Right ventricle myocardium inferior (tissue), 1 donor: ENCODE results near the gene TFIP11. TPM values are rescaled to one million over a fixed set of nuclear protein-coding genes. Genes with fewer than 3 reads are reported as not detected.
A peak's percentile ranks its signal among the peaks of the same experiment; 100 is the strongest.

Experiments
- ATAC-seq: fragments of 200-7000 bp; cut with Tn5 transposase; one replicate; pipeline ENCODE4 v1.9.1; 2020; ENCODE audit warnings: mild to moderate bottlenecking, moderate library complexity
- DNase-seq: peaks from one replicate; pipeline ENCODE4 v3.0.0; 2021; ENCODE audit errors: missing footprints
- intact Hi-C: fragments of 100-400 bp; cut with DNase I; formaldehyde crosslinking; loops from one replicate; pipeline ENCODE4 v1.11.0; 2022
- total RNA-seq: library from RNA; stranded (reverse); fragmentation: NEBNext Ultra II Directional; extraction: Animal tissue kit (Norgen Biotek cat#: 25700); gene quantifications from one replicate; pipeline ENCODE4 v1.2.1, GENCODE V29; 2021
- donor health status: DM: no; HTN: yes; CAD: no; lungs with severe emphysema.

TFIP11 gene
- total RNA-seq, 1 donor from 2014 or later = 20.3 TPM

- ATAC-seq (no peak), DNase-seq (no peak)
- intact Hi-C loops = no loop called here
These were observed 5.2 kb upstream of the TFIP11 start for GRCh38 chr22:26517429-26517828.

- intact Hi-C loops = no loop called here
- DNase-seq (no peak), ATAC-seq (no peak)
These were observed 4.2 kb upstream of the TFIP11 start for GRCh38 chr22:26516503-26516902.

GRCh38 chr22:26515931-26516330 lies 3.7 kb upstream of the TFIP11 start:
- ATAC-seq (no peak), DNase-seq (no peak)
- intact Hi-C loops = no loop called here

GRCh38 chr22:26514419-26515161 lies 2.3 kb upstream of the TFIP11 start:
- no peak for ATAC-seq
- intact Hi-C loops = no loop called here
- DNase-seq = no peak

GRCh38 chr22:26513838-26514237 lies 1.6 kb upstream of the TFIP11 start:
- DNase-seq (no peak), ATAC-seq (no peak)
- intact Hi-C loops = no loop called here

- ATAC-seq (no peak), DNase-seq (no peak)
- intact Hi-C loops = no loop called here
These were observed 4.1 kb downstream of the TFIP11 start for GRCh38 chr22:26508148-26508547.

GRCh38 chr22:26503758-26504157 lies 8.5 kb downstream of the TFIP11 start:
- DNase-seq (no peak), ATAC-seq (peak; percentile 49)
- intact Hi-C loops = loop anchor here (1.0 kb wide), 1 partner anchor 85 kb away; no protein-coding TSS in a partner anchor

- DNase-seq (no peak), ATAC-seq (peak; percentile 92)
- intact Hi-C loops = loop anchor here (1.0 kb wide), 1 partner anchor 85 kb away; no protein-coding TSS in a partner anchor
These were observed 9.3 kb downstream of the TFIP11 start for GRCh38 chr22:26502688-26503561.

GRCh38 chr22:26501996-26502395 lies 10.3 kb downstream of the TFIP11 start:
- DNase-seq (no peak), ATAC-seq (no peak)
- intact Hi-C loops = no loop called here

GRCh38 chr22:26499188-26499703 lies 13.0 kb downstream of the TFIP11 start:
- intact Hi-C loops = no loop called here
- DNase-seq = no peak
- no peak for ATAC-seq

- no peak for DNase-seq
- intact Hi-C loops = no loop called here
- no peak for ATAC-seq
These were observed 15.8 kb downstream of the TFIP11 start for GRCh38 chr22:26496456-26496855.

GRCh38 chr22:26494506-26494905 lies 17.8 kb downstream of the TFIP11 start:
- intact Hi-C loops = no loop called here
- DNase-seq = no peak

GRCh38 chr22:26492220-26492619 lies 20.1 kb downstream of the TFIP11 start:
- ATAC-seq (peak; percentile 18), DNase-seq (no peak)
- intact Hi-C loops = no loop called here

More at GRCh38 chr22:26494506-26494905, 17.8 kb downstream of the TFIP11 start:
- ATAC-seq = no peak

GRCh38 chr22:26489447-26490036 lies 22.7 kb downstream of the TFIP11 start:
- intact Hi-C loops = no loop called here
- ATAC-seq = no peak
- no peak for DNase-seq

- intact Hi-C loops = no loop called here
- DNase-seq = no peak
These were observed 24.3 kb downstream of the TFIP11 start for GRCh38 chr22:26487996-26488395.

GRCh38 chr22:26486394-26486793 lies 25.9 kb downstream of the TFIP11 start:
- intact Hi-C loops = no loop called here
- ATAC-seq (no peak), DNase-seq (no peak)

More at GRCh38 chr22:26487996-26488395, 24.3 kb downstream of the TFIP11 start:
- no peak for ATAC-seq

GRCh38 chr22:26485806-26486390 lies 26.4 kb downstream of the TFIP11 start:
- intact Hi-C loops = no loop called here
- no peak for DNase-seq
- no peak for ATAC-seq

- ATAC-seq (no peak), DNase-seq (no peak)
- intact Hi-C loops = no loop called here
These were observed 27.3 kb downstream of the TFIP11 start for GRCh38 chr22:26485013-26485412.

GRCh38 chr22:26484360-26484706 lies 27.9 kb downstream of the TFIP11 start:
- intact Hi-C loops = loop anchor here (5.0 kb wide), 1 partner anchor 108 kb away; the partner anchor contains the start of gene TPST2
- no peak for ATAC-seq
- DNase-seq = no peak
